Activated CD4-positive, alpha-beta T cell treated with anti-CD3 and anti-CD28 coated beads, Interleukin-2, amount 10 ng/mL, durations not matched to agents 24 days and 14 days (primary cell): ENCODE results near the gene RAB34. TPM values are rescaled to one million over a fixed set of nuclear protein-coding genes. Genes with fewer than 3 reads are reported as not detected.
A peak's percentile ranks its signal among the peaks of the same experiment; 100 is the strongest.

Experiments used
- DNase-seq: peaks from one replicate; pipeline ENCODE4 v3.0.0; 2022
- H3K27ac Mint-ChIP-seq: one replicate; pipeline ENCODE4 v1.8.0; 2022; ENCODE audit warnings: mild to moderate bottlenecking, mixed read lengths
- H3K27me3 Mint-ChIP-seq: one replicate; pipeline ENCODE4 v1.8.0; 2022; ENCODE audit warnings: mixed read lengths
- H3K36me3 Mint-ChIP-seq: one replicate; pipeline ENCODE4 v1.8.0; 2022; ENCODE audit warnings: low read depth, mild to moderate bottlenecking, mixed read lengths
- H3K4me1 Mint-ChIP-seq: one replicate; pipeline ENCODE4 v1.8.0; 2021; ENCODE audit warnings: mixed read lengths
- H3K4me3 Mint-ChIP-seq: one replicate; pipeline ENCODE4 v1.8.0; 2022; ENCODE audit warnings: mild to moderate bottlenecking, moderate library complexity, mixed read lengths
- H3K9me3 Mint-ChIP-seq: one replicate; pipeline ENCODE4 v1.8.0; 2021; ENCODE audit warnings: mixed read lengths
- intact Hi-C: fragments of 100-400 bp; cut with micrococcal nuclease; formaldehyde crosslinking; loops from one replicate; pipeline ENCODE4 v1.15.1; 2023
- total RNA-seq: library from RNA; stranded (reverse); gene quantifications from 2 replicates; pipeline ENCODE4 v1.2.3, GENCODE V29; 2022

The RAB34 gene, protein sequence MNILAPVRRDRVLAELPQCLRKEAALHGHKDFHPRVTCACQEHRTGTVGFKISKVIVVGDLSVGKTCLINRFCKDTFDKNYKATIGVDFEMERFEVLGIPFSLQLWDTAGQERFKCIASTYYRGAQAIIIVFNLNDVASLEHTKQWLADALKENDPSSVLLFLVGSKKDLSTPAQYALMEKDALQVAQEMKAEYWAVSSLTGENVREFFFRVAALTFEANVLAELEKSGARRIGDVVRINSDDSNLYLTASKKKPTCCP
- total RNA-seq, result 19.2 and 20.6 TPM in 2 replicates

DNA sequence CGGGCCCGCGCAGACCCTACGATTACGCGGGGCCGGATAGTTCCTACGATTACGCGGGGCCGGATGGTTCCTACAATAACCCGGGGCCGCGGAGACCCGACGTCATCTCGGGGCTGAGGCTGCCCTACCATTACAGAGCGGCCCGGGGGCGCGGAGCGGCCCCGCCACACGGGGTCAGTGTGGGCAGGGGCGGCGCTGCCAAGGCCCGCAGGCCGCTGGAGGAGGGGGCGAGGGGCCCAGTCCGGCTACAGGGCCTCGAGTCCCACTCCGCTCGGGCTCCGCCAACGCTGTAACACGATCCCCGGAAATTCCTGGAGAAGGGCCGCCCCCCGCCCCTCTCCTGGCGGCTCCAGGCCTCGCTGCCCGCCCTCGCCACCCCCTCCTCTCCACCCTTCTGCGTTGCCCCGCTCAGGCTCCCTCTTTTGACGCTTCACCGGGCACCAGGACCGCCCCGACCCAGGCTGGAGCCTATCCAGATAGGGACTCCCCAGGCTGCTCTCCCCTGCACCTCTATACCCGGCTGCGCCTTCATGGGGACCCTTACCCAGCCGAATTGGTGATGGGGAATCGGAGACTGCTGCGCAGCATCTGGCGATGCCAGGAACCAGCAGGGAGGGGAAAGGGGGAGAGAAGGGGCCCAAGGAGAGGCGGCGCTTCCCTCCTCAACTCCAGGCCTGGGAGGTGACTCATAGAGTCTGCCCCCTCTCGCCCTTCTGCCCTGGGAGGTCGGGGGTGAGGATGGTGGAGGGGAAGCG, at the start of gene RAB34:
Gene RAB34, minus strand, starts transcription at position 291 of the 755 bp plus-strand sequence. CDS start 602 bp downstream, outside the sequence.
- H3K27me3 Mint-ChIP-seq, result peaks cover 28% of the 10 kb centered on the region
- H3K27ac Mint-ChIP-seq, result peak within 1 kb of the TSS; percentile 86
- peak within 1 kb of the TSS; percentile 82 for H3K4me3 Mint-ChIP-seq
- peaks cover 35% of the 10 kb centered on the region for H3K4me1 Mint-ChIP-seq
- DNase-seq, result peak; percentile 75
- intact Hi-C loops, result no loop called here
- peaks cover 34% of the 10 kb centered on the region for H3K36me3 Mint-ChIP-seq
- H3K9me3 Mint-ChIP-seq, result no peaks in the 10 kb centered on the region

DNA sequence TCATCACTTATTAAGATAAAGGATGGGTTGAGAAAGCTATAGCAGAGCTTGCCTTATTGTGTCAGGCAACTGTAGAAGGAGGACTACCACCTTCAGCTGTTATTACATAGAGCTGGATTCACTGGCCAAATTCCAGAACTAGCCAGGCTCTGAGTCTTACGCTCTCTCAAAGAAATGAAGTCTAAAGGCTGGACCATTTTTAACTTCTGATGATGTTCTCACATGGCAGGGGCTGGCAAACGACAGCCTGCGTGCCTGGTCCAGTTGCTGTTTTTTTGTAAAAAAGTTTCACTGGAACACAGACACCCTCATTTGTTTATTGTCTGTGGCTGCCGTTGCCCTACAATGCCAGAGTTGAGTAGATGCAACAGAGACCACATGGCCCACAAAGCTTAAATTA, 47.4 kb upstream of the RAB34 start:
- H3K9me3 Mint-ChIP-seq, result no peaks in the 10 kb centered on the region
- H3K27me3 Mint-ChIP-seq, result no peaks in the 10 kb centered on the region
- H3K4me1 Mint-ChIP-seq, result peaks cover 17% of the 10 kb centered on the region
- no peak overlapping the region for H3K4me3 Mint-ChIP-seq
- H3K27ac Mint-ChIP-seq, result no peak overlapping the region
- H3K36me3 Mint-ChIP-seq, result peaks cover 12% of the 10 kb centered on the region
- no peak for DNase-seq
- intact Hi-C loops, result no loop called here

DNA sequence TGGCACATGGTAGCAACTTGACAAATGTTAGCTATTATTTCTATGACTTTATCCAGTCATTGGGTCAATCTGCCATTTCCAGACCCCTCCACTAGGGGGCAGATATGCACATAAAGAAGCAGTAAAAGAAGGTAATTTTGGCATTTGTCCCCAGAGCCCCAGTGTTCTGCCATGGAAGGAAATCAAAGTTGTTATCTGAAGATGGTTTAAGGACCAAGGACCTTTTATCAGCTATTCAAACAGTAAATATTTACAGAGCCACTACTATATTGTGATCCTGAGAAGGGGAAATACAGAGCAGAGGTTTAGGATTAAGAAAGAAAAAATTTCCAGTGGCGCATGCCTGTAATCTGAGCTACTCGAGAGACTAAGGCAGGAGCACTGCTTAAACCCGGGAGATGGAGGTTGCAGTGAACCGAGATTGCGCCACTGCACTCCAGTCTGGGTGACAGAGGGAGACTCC, 46.2 kb upstream of the RAB34 start:
- DNase-seq, result peak; percentile 93
- no peaks in the 10 kb centered on the region for H3K9me3 Mint-ChIP-seq
- H3K4me3 Mint-ChIP-seq, result no peak overlapping the region
- H3K27ac Mint-ChIP-seq, result no peak overlapping the region
- no peaks in the 10 kb centered on the region for H3K27me3 Mint-ChIP-seq
- intact Hi-C loops, result loop anchor here (1.0 to 5.0 kb wide), 6 partner anchors 37 to 188 kb away; partner anchors contain the start of genes DHRS13, FAM222B, NEK8 and PHF12
- H3K36me3 Mint-ChIP-seq, result peaks cover 18% of the 10 kb centered on the region
- H3K4me1 Mint-ChIP-seq, result peaks cover 15% of the 10 kb centered on the region

DNA sequence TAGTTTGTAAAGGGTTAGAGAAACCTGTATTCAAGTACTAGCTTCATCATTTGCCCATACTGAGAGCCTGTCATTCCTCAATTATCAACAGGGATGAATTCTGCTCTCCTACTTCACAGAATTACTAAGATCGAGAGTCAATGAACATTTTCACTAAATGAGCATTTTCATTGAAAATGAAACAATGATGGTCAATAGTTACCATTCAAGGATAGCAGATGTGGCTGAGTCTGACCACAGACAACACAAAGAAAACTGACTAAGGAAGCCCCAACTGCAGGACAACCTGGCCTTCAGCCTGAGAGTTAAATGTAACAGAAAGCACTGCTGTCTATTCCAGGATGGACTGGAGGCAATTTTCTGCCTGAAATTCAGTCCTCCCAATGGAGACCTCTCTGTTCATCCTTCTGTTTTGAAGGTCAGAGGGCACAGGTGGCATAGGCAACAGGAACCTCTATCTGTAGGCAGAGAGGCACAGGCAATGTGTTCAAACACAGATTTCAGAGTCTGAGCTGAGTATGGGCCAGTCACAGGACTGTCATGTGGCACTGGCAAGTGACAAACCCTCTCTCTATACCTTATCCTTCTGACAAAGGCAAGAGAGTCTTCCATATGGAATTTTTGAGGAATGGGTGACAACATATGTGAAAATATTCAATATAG, 45.6 kb upstream of the RAB34 start:
- Mint-ChIP-seq H3K36me3 (peaks cover 23% of the 10 kb centered on the region), H3K4me1 (peaks cover 15% of the 10 kb centered on the region), H3K4me3 (no peak overlapping the region), H3K9me3 (no peaks in the 10 kb centered on the region), H3K27me3 (no peaks in the 10 kb centered on the region), H3K27ac (no peak overlapping the region)
- intact Hi-C loops, result loop anchor here (1.0 to 5.0 kb wide), 6 partner anchors 36 to 189 kb away; partner anchors contain the start of genes DHRS13, FAM222B, NEK8 and PHF12
- no peak for DNase-seq

DNA sequence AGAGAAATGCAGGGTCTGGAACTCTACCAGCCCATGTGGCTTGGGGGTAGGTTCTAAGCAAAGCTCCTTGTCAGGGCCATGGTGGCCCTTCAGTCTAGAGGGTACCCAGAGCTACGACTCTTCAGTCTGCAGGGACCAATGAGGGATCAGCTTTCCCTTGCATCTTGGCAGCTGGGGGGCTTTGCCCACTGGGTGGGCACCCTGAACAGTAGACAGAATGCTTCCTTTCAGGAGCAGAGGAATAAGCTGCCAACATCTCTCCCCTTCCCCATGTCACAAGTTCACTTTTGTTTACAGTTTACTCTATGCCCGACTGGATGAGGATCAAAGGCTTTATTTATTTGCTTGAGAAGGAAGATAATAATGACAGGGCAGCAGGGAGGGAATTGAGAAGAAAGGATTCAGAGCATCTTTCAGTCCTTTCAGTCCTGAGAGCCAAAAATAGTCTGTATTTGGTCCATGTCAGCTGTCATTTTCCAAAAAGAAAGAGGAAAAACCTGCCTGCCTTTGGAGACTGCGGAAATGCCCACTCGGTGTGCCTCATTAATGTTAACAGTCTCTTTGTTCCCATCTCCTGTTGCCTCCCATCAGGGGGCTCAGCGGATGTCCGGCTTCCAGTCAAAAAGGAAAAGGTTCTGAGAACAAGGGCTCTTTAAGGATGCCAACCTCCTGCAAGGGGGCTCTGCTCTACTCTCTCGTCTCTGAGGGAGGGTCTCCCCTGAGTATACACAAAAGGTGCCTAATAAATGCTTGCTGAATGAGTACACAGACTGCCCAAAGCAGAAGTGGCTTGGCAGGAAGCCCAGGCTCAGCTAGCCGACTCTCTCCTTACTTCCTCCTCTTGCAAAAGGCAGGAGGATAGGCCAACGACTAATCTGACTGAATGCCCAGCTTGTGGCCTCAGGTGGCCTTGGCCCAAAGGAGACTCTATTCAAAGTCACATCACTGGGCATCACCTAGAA, 43.2 kb upstream of the RAB34 start:
- peaks cover 30% of the 10 kb centered on the region for H3K36me3 Mint-ChIP-seq
- intact Hi-C loops, result loop anchor here (5.0 kb wide), 3 partner anchors 34 to 191 kb away; partner anchors contain the start of genes NEK8, PHF12 and TLCD1
- H3K4me3 Mint-ChIP-seq, result no peak overlapping the region

DNA sequence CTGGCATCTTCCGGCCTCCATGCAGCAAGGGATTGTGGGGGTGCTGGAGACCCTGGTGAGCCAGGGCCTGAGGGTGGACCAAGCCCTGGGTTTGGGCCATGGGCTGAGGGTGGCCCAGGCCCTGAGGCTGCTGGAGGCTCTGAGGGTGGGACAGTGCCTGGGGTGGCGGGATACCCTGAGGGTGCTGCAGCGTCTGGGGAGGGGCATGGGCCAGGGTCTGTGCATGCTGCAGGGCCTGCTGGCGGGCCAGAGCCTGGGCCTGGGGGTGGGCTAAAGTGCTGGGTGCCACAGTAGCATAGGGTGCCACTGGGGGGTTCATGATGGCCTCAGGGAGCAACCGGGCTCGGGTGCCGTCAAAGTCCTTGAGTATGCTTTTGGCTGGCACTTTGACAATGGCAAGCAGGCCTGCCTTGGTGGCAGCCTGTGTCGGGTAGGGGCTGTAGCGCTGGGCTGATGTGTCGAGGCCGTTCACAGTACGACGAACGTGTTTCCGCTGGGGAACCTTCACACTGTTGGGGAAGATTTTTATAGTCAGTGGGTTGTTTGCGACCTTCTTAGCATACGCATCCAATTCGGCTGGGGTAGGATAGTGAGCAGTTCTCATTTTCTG, 41.7 kb upstream of the RAB34 start:
- Mint-ChIP-seq H3K9me3 (no peaks in the 10 kb centered on the region), H3K4me3 (no peak overlapping the region), H3K27ac (no peak overlapping the region), H3K4me1 (peaks cover 14% of the 10 kb centered on the region), H3K36me3 (peaks cover 33% of the 10 kb centered on the region), H3K27me3 (no peaks in the 10 kb centered on the region)
- intact Hi-C loops, result no loop called here
- no peak for DNase-seq

More for the DNA sequence above, 43.2 kb upstream of the RAB34 start:
- H3K27ac Mint-ChIP-seq, result no peak overlapping the region
- peaks cover 19% of the 10 kb centered on the region for H3K4me1 Mint-ChIP-seq
- H3K9me3 Mint-ChIP-seq, result no peaks in the 10 kb centered on the region
- H3K27me3 Mint-ChIP-seq, result no peaks in the 10 kb centered on the region
- no peak for DNase-seq

DNA sequence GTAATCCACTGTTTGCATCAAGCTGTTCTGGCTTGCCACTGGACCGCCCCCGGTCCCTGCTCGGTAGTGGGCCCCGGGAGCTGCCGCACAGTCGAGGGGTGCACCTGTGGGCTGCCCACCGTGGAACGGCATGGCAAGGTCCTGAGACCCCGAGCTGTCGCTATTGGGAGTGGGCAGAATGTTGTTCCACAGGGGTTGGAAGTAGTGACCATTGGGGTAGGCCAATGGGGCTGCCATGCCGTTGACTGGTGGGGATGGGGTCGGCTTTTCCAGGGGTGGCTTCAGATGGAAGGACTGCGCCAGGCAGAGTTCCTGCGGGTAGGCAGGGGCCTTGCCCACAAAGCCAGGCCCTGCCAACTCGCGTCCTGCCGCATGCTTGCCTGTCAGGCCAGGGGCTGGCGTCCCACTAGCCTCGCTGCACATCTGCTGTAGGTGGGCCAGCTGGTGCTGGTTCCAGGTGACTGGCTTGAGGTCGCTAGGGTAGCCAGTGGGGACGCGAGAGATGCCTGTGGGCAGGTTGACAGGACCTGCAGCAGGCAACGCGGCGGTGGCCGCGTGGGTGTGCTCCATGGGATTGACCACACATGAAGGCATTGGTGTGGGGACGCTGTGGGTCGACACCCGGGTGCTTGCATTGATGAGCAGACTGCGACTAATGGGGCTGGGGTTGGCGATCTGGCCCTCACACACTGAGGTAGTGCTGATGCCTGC, 40.9 kb upstream of the RAB34 start:
- DNase-seq, result no peak
- peaks cover 12% of the 10 kb centered on the region for H3K4me1 Mint-ChIP-seq
- H3K27me3 Mint-ChIP-seq, result no peaks in the 10 kb centered on the region
- H3K36me3 Mint-ChIP-seq, result peaks cover 31% of the 10 kb centered on the region
- H3K4me3 Mint-ChIP-seq, result no peak overlapping the region
- intact Hi-C loops, result no loop called here
- no peak overlapping the region for H3K27ac Mint-ChIP-seq
- H3K9me3 Mint-ChIP-seq, result no peaks in the 10 kb centered on the region

DNA sequence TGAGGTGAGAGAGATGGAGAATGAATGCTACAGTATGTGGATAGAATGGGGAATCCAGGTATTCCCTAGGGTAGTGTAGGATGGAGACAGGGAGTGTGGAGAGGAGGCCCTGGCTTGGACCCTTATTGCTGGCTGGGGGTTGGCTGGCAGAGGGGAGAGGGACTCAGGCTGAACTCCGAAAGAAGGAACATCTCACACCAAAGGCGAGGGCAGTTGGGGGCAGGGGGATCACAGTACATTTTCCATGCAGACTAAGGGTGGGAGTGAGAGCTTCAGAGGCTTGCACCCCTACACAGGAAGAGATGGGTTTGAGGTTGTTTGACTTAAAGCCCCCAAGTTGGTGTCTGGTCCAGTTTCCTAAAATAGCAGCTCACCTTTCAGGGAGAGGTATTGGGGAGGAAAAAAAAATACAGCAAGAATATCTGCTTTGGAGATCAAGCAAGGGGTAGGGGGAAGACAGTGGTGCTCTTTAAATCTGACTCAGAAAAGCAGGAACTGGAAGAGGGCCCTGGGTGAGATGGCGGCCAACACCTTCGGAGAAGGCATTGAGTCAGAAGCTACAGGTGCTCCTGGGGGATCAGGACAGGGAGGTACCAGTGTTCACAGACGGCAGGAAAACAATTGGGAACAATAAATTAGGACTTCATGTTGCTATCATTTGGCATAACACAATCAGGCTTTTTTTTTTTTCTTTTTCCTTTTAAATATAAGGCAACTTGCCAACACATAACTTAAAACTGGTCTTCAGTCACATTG, 38.6 kb upstream of the RAB34 start:
- H3K36me3 Mint-ChIP-seq, result peaks cover 36% of the 10 kb centered on the region
- DNase-seq, result no peak
- no peaks in the 10 kb centered on the region for H3K27me3 Mint-ChIP-seq
- intact Hi-C loops, result no loop called here
- peak overlapping the region; percentile 32 for H3K27ac Mint-ChIP-seq
- no peaks in the 10 kb centered on the region for H3K9me3 Mint-ChIP-seq
- H3K4me3 Mint-ChIP-seq, result no peak overlapping the region
- H3K4me1 Mint-ChIP-seq, result peaks cover 4% of the 10 kb centered on the region

DNA sequence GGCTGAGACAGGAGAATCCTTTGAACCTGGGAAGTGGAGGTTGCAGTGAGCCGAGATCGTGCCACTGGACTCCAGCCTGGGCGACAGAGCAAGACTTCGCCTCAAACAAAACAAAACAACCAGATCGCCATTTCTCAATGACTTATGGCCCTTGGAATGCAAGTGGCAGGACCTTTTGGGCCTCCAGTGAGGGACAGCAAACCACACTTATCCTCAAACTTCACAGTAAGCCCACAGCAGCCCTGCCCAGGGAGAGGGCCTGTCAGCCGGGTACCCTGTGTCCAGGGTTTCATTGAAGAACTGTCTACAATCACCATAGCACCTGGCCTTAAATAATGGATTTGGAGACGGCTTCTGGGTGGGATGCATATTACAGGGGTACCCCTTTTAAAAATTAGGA, 37.8 kb upstream of the RAB34 start:
- intact Hi-C loops, result no loop called here
- H3K36me3 Mint-ChIP-seq, result peaks cover 41% of the 10 kb centered on the region

DNA sequence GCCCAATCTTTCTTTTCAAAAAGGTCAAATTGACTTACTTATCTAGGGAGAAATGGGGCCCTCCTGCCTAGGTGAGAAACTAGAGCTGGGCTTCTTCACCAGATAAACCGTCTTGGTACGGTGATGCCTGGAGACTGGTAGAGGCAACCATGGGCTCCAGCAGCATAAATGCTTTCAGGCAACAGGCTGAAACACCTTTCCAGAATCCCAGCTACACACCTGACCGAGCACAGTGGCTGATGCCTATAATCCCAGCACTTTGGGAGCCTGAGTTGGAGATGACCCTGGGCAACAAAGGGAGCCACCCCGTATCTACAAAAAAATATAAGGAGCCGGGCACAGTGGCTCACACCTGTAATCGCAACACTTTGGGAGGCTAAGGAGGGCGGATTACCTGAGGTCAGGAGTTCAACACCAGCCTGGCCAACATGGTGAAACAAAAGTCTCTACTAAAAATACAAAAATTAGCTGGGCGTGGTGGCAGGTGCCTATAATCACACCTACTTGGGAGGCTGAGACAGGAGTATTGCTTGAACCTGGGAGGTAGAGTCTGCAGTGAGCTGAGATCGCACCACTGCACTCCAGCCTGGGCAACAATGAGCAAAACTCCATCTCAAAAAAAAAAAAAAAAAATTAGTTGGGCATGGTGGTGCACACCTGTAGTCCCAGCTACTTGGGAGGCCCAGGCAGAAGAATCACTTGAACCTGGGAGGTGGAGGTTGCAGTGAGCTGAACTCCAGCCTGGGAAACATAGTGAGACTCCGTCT, 34.1 kb upstream of the RAB34 start:
- no peak overlapping the region for H3K4me3 Mint-ChIP-seq
- no peaks in the 10 kb centered on the region for H3K9me3 Mint-ChIP-seq
- no peak for DNase-seq
- no peak overlapping the region for H3K27ac Mint-ChIP-seq
- intact Hi-C loops, result no loop called here
- peaks cover 53% of the 10 kb centered on the region for H3K36me3 Mint-ChIP-seq
- no peaks in the 10 kb centered on the region for H3K27me3 Mint-ChIP-seq
- H3K4me1 Mint-ChIP-seq, result peaks cover 15% of the 10 kb centered on the region

More for the DNA sequence above, 37.8 kb upstream of the RAB34 start:
- no peaks in the 10 kb centered on the region for H3K9me3 Mint-ChIP-seq
- DNase-seq, result no peak
- no peak overlapping the region for H3K27ac Mint-ChIP-seq
- H3K4me3 Mint-ChIP-seq, result no peak overlapping the region
- no peaks in the 10 kb centered on the region for H3K27me3 Mint-ChIP-seq
- H3K4me1 Mint-ChIP-seq, result peaks cover 4% of the 10 kb centered on the region
